Esophagus muscularis mucosa (tissue), 4 donors: ENCODE results near the gene RNF157.

Experiments used
- CTCF ChIP-seq, 3 experiments: fragments of 200-600 bp in 2 of 3; fragments of 450-650 bp in 1 of 3; sonication (generic) in 2 of 3; IDR thresholded peaks; one replicate each; pipeline ENCODE4 v1.5.1; 2017 to 2019; ENCODE audit warnings: antibody characterized with exemption in 3 of 3, mild to moderate bottlenecking in 2 of 3, moderate library complexity in 1 of 3
- EP300 ChIP-seq: sonication (generic); formaldehyde crosslinking; IDR thresholded peaks from one replicate; pipeline ENCODE4 v1.6.1; 2017; ENCODE audit warnings: antibody characterized with exemption
- POLR2AphosphoS5 ChIP-seq, 2 donors: sonication (generic); formaldehyde crosslinking; IDR thresholded peaks; one replicate each; pipeline ENCODE4 v1.6.1; 2017; ENCODE audit warnings: antibody characterized with exemption in 2 of 2

DNA sequence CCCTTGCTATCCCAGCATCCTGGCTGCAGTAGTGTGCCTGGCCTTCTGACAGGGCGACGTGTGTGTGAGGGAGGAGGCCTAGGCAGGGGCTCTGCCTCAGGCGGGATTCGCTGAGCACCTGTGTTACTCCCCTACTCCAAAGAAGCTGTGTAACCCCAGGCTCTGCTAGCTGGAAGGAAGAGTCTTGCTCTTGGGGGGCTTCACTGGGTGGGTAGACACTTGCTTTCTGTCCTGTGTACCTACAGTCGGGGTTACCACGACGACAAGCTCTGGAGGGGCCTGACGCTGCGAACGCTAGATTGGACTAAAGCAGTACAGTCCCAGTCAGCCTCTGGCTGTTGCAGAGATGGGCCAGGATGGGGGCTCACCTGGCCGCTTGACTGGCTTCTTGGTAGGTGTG, 146.2 kb downstream of the RNF157 start:
- TF ChIP-seq CTCF (IDR thresholded peaks at IDR 0.05) (no peak), EP300 (no peak), POLR2AphosphoS5 (IDR thresholded peaks at IDR 0.05) (no peak)
